HuH-7 (cell line): Measurements from ENCODE around the gene ACBD6.

Experiments
- DNase-seq: peaks from one replicate; pipeline ENCODE4 v3.0.0; 2011; ENCODE audit warnings: low spot score

ACBD6 gene

GRCh38 chr1:180524915-180525714 is 22.7 kb upstream of the ACBD6 start:
- no peak for DNase-seq

DNA sequence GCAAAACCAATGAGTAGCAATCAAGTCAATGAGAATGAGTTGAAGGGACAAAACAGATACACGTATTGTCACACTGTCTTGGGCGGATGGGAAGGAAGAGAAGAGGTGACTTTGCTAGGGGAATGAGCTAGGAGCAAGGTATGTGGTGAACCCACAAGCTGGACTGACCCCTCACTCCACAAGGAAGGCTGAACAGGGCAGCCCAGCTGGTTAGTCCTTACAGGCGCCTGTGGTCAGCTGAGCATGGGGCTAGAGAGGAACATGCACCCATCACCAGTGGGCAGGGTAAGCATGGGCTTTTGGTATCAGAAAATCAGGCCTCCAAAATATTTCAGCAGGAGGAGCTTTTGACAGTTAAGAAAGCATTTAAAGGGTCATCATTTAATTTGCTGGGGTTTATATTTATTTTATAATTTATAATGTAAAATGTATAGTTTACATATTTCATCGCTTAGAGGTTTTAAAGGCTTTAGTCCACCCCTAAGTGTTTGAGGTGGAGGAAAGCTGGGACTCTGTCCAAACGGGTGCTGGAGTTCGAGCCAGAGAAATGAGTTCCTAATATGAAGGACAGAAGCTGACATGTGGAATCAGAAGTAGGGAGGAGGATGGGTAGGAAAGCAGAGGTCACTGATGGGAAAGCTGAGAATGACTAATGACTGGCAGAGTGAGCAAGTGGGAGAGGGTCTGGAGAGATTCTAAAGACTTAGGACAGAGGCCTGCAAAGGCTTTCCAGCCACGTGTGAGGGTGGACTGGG is 22.0 kb upstream of the ACBD6 start:
- DNase-seq, result no peak

DNA sequence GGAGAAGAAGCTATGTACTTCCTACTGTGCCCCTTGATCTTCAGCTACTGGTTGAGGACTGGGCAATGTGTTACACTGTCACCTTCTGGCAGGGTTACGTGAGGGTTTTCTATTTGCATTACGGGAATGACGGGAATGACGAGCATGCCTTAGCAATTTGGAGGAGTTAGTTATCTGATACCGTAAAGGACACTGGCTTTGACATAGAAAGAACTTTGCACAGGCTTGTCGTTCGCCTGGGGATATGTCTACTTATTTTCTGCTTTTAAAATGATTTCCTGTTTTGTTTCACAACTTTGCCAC is 19.8 kb upstream of the ACBD6 start:
- peak; percentile 15 for DNase-seq

- DNase-seq, result no peak
Observed at GRCh38 chr1:180521474-180522212, 19.3 kb upstream of the ACBD6 start.

- DNase-seq, result no peak
Observed at GRCh38 chr1:180519846-180520245, 17.5 kb upstream of the ACBD6 start.

GRCh38 chr1:180515857-180516388 is 13.5 kb upstream of the ACBD6 start:
- peak; percentile 77 for DNase-seq

- DNase-seq, result no peak
Observed at GRCh38 chr1:180515364-180515763, 13.0 kb upstream of the ACBD6 start.

DNA sequence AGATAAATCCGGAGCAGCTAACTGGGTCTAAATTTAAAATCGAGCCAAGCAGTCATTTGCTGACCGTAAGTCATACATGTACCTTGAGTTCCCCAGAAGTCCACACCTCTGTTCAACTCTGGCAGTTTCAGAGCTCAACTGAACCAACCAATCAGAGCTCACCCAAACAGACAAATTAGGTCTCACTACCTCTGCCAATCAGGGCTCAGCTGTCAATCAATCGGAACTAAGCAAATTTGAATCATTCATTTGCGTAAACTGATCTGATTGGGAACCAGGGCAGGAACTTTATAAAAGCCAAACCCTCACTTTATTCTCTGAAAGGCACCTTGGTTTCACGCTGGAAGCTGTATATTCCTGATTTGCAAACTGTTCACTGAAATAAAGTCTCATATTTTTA is 11.2 kb upstream of the ACBD6 start:
- no peak for DNase-seq

DNA sequence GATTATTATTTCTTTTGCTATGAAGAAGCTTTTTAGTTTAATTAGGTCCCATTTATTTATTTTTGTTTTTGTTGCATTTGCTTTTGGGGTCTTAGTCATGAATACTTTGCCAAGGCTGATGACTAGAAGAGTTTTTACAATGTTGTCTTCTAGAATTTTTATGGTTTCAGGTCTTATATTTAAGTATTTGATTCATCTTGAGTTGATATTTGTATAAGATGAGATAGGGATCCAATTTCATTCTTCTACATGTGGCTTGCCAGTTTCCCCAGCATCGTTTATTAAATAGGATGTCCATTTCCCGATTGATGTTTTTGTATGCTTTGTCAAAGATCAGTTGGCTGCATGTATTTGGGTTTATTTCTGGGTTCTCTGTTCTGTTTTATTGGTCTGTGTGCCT is 8.5 kb upstream of the ACBD6 start:
- no peak for DNase-seq

DNA sequence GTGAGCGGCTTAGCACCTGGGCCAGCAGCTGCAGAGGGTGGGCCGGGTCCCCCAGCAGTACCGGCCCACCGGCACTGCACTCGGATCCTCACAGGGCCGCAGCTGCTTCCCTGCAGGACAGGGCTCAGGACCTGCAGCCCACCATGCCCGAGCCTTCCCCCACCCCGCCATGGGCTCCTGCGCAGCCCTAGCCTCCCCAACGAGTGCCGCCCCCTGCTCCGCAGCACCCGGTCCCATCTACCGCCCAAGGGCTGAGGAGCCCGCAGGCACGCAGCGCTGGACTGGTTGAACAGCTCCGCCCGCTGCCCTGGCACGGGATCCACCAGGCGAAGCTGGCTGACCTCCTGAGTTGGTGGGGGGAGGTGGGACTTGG is 6.3 kb upstream of the ACBD6 start:
- DNase-seq, result no peak

DNA sequence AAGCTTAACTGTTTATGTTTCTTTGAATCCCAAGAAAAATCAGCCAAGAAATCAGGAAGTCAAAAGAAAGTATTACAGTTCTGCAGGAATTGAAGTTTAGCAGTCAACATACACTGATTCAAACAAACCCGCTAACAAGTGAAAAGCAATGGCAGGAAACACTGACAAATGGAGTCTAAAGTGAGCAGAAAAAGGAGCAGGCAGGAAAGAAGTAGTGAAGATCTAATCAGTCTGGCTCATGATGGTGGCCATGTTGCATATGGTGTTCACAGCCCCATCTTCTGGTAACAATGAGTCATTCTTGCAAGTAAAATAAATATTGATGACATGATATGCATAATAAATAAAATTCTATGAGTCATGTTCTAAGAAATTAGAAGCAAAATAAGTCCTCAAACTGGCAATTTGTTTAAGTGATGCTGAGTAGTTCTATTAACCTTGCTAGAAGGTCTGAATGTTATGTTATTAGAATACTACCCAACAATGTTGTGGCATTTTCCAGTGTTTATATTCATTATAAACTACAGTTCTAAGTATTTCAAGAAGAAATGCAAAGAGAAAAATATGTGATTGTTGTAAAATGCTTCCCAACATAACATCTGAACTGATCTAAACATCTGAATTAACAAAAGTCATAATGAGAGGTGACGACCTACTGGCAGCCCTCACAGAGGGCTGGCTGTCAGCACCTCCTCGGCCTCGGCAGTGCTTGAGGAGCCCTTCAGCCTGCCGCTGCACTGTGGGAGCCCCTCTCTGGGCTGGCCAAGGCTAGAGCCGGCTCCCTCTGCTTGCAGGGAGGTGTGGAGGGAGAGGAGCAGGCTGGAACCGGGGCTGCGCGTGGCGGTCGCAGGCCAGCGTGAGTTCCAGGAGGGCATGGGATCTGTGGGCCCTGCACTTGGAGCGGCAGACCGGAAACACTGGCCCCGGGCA is 5.7 kb upstream of the ACBD6 start:
- no peak for DNase-seq

- DNase-seq, result no peak
Observed at GRCh38 chr1:180505732-180506335, 3.5 kb upstream of the ACBD6 start.

DNA sequence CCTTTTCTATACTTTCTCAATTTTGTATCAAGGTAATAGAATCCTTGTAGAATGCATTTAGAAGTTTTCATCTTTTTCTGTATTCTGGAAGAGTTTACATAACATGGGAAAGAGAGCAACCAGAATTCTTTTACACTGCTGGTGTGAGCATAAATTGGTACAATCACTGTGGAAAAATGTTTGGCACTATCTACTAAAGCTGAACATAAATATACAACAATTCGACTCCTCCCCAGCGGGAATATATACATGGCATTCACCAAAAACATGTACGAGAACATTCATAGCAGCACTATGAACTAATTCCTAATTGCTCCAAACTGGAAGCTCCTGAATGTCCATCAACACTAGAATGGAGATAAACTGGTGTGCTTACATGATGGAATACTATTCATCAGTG is 1.8 kb upstream of the ACBD6 start:
- DNase-seq, result no peak

- peak; percentile 56 for DNase-seq
Observed at GRCh38 chr1:180503280-180503862, 994 bp upstream of the ACBD6 start.

DNA sequence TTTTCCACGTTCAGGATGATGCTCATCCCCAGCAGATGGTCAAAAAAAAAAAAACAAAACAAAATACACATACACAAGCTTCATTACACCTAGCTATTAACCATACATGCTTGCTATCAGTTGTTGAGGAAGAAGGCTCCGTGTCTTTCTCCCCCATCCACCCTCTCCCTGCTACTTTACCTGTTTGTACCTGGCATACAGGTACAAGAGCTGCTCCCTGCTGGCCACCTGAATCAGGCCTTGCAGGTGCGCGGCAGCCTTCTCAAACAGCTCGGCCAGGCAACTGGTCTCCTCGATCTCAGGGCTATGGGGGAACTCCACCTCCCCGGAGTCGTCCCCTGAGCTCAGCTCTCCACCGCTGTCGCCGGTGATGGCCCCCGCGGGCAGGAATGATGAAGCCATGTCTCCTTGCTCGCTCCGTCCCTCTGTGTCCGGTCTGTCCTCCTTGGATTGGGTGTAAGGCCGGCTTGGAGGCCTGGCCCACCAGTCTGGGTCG is 464 bp downstream of the ACBD6 start:
- DNase-seq, result peak; percentile 69

DNA sequence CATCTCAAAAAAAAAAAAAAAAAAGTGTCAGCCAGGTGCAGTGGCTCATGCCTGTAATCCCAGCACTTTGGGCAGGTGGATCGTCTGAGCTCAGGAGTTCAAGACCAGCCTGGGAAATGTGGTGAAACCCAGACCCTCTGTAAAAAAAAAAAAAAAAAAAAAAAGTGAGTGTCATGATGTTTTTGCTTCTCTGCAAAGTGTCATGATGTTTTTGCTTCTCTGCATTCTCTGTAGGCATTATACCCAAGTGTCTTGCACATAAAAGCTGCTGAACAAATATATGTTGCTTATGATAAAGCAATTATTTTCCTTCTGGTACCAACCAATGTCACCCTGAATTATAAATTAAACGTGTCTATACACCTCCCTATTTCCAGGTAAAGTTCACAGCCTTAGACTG is 1.7 kb downstream of the ACBD6 start:
- DNase-seq, result no peak

GRCh38 chr1:180498594-180498993 is 3.8 kb downstream of the ACBD6 start:
- DNase-seq, result no peak

DNA sequence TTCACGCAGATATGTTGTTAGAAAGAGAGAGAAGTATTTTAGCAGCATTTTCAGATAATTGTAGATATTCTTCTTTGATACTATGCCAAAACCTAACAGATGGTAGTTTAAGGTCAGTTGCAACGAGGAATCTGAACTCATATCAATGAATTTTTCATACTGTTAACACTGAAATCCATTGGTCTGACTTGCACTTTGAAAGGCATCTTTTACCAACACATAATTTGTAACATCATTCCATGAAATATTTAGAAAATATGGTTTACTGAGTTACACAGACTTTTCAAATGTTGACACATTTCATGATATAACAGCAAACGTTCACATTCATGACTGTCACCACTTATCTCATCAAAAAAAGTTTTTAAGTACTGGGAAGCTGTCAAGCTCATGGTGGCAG is 4.6 kb downstream of the ACBD6 start:
- no peak for DNase-seq

DNA sequence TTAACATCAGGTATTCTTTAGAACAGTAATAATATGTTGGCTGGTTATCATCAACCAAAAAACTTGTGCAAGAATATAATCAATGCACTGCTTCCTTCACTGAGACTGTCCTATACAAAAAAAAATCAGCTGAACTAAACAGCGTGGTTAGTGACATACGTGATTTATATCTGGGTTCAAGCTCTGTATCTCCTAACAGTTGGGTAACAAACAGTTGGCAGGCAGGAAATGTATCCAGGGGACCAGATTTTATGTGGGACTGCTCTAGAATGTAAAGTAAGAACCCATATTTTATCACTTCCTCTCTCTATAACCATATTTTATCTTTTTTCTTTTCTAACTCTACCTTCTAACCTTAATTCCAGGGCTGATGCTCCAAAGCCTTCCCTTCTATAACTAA is 8.0 kb downstream of the ACBD6 start:
- DNase-seq, result no peak

DNA sequence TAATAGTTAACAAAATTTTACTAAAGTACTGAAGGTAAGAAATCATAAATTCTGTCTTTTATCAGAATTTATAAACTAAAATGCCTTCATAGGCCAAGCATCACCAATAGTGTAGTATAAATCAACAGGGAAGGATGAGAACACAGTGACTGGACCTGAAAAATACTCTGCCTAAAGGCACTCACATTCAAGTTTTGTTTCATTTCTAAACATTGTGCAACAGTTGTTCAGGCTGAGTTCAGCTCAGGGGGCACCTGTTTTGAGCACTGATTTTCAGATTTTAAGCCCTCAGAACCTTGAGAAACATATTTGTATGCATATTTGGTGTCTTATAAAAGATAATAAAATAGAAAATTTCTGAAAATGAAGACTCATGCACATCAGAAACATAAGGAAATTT is 12.4 kb downstream of the ACBD6 start:
- DNase-seq, result no peak

GRCh38 chr1:180489313-180489712 is 13.1 kb downstream of the ACBD6 start:
- no peak for DNase-seq
